PC-9 (cell line): ENCODE data around the gene FBXO45. TPM values are rescaled to one million over a fixed set of nuclear protein-coding genes. Genes with fewer than 3 reads are reported as not detected.

Source experiments
- BruUV-seq: library from RNA; stranded (reverse); fragments of 400-500 nt; replicated peaks from 2 replicates; lab custom pipeline; 2021; lab: Mats Ljungman, UMichigan
- CTCF ChIA-PET: fragments of 300-600 bp; sonication (Branson Sonifier 250); formaldehyde crosslinking; loops from one replicate; lab custom pipeline; 2022; ENCODE audit warnings: antibody characterized with exemption; lab: Charles Lee
- POLR2A ChIA-PET: fragments of 300-600 bp; sonication (Branson Sonifier 250); formaldehyde crosslinking; loops from one replicate; lab custom pipeline; 2022; ENCODE audit warnings: antibody characterized with exemption; ENCODE audit not compliant: unreplicated experiment; lab: Charles Lee
- DNase-seq, 2 experiments: peaks; one replicate each; pipeline versions ENCODE4 v3.0.0 to v3.0.0-alpha.2; 2015 to 2022; ENCODE audit warnings: mixed read lengths in 1 of 2
- H2AFZ ChIP-seq: fragments of 200-600 bp; sonication (generic); 2 replicates; pipeline ENCODE4 v1.8.1; 2017; ENCODE audit warnings: antibody characterized with exemption
- H3F3A ChIP-seq: fragments of 200-600 bp; sonication (generic); 2 replicates; pipeline ENCODE4 v1.8.1; 2017; ENCODE audit warnings: antibody characterized with exemption, mild to moderate bottlenecking, low read depth; ENCODE audit not compliant: insufficient read depth
- H3K27ac ChIP-seq: fragments of 200-600 bp; sonication (generic); 2 replicates; pipeline ENCODE4 v1.6.1; 2016; ENCODE audit warnings: mixed run types
- H3K27me3 ChIP-seq: fragments of 200-600 bp; sonication (generic); 2 replicates; pipeline ENCODE4 v1.6.1; 2016; ENCODE audit warnings: low read depth, mixed run types; ENCODE audit not compliant: insufficient read depth
- H3K36me3 ChIP-seq: fragments of 200-600 bp; sonication (generic); 2 replicates; pipeline ENCODE4 v1.6.1; 2016; ENCODE audit warnings: low read depth, mixed run types
- H3K4me1 ChIP-seq: fragments of 200-600 bp; sonication (generic); replicated peaks from 2 replicates; pipeline ENCODE4 v1.6.1; 2016; ENCODE audit warnings: mixed run types; ENCODE audit not compliant: insufficient read depth
- H3K4me2 ChIP-seq: fragments of 200-600 bp; sonication (generic); 2 replicates; pipeline ENCODE4 v1.6.1; 2017; ENCODE audit warnings: mixed run types
- H3K4me3 ChIP-seq: fragments of 200-600 bp; sonication (generic); 2 replicates; pipeline ENCODE4 v1.6.1; 2016; ENCODE audit warnings: mixed run types
- H3K79me2 ChIP-seq: fragments of 200-600 bp; sonication (generic); 2 replicates; pipeline ENCODE4 v1.6.1; 2017; ENCODE audit warnings: low read depth, mixed run types
- H3K9me2 ChIP-seq: fragments of 200-600 bp; sonication (generic); 2 replicates; pipeline ENCODE4 v1.8.1; 2017; ENCODE audit warnings: mild to moderate bottlenecking; ENCODE audit not compliant: insufficient read depth
- H3K9me3 ChIP-seq: fragments of 200-600 bp; sonication (generic); 2 replicates; pipeline ENCODE4 v1.8.1; 2016; ENCODE audit warnings: low read depth; ENCODE audit not compliant: insufficient read depth
- H4K20me1 ChIP-seq: fragments of 200-600 bp; sonication (generic); 2 replicates; pipeline ENCODE4 v1.8.1; 2017; ENCODE audit not compliant: insufficient read depth
- EZH2 ChIP-seq: fragments of 200-600 bp; sonication (generic); IDR thresholded peaks from 2 replicates; pipeline ENCODE4 v1.8.0; 2017; ENCODE audit warnings: antibody characterized with exemption, low read depth
- intact Hi-C: fragments of 100-400 bp; cut with micrococcal nuclease; formaldehyde crosslinking; loops from one replicate; pipeline ENCODE4 v1.10.0; 2022; ENCODE audit not compliant: unreplicated experiment
- total RNA-seq: library from RNA; stranded (reverse); gene quantifications from 2 replicates; pipeline ENCODE4 v1.2.3, GENCODE V29; 2021
- TF ChIP-seq, protein P1 (sequence below): fragments of 200-600 bp; sonication (generic); conservative IDR thresholded peaks from 2 replicates; pipeline ENCODE4 v1.6.1; 2017; ENCODE audit warnings: mixed run types, antibody characterized with exemption, mild to moderate bottlenecking, moderate library complexity

Gene FBXO45
- total RNA-seq, 1 experiment from 2014 or later = 21.3 TPM

DNA sequence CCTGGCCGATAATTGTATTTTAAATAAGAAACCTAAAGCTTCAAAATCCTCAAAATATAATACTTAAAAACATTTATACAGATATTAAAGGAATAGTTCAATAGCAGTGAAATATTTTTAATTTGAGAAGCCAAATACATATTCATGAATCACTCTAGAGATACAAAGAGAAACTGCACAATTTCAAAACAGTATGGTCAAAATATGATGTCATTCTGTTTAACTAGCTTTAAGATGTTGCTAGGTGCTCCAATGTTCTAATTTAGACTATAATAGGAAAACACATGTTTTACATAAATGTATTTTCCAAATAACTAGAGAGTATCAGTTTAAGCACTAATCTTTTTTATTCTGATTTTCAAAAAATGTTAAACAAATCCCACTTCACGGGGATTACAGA lies 60.8 kb downstream of the FBXO45 start:
- H3K79me2 ChIP-seq = no peaks in the 10 kb centered on the region
- intact Hi-C loops = no loop called here
- no peaks in the 10 kb centered on the region for H4K20me1 ChIP-seq
- no peaks in the 10 kb centered on the region for H3K9me2 ChIP-seq
- peaks cover 15% of the 10 kb centered on the region for H3K4me1 ChIP-seq
- ChIA-PET CTCF (interaction anchor here (1.2 kb wide), 1 partner anchor 19 kb away, joined by 3 read pairs; no protein-coding TSS in a partner anchor), POLR2A (no interaction called here)
- no peak overlapping the region for H3K4me2 ChIP-seq
- H3K4me3 ChIP-seq = no peak overlapping the region
- H3K36me3 ChIP-seq = no peaks in the 10 kb centered on the region
- no peak overlapping the region for H2AFZ ChIP-seq
- no peak overlapping the region for H3K27ac ChIP-seq
- H3K9me3 ChIP-seq = no peaks in the 10 kb centered on the region
- H3F3A ChIP-seq = peaks cover 29% of the 10 kb centered on the region
- no peak for DNase-seq
- no TSS peak for BruUV-seq
- no peaks in the 10 kb centered on the region for H3K27me3 ChIP-seq
- TF ChIP-seq, protein P1, sequence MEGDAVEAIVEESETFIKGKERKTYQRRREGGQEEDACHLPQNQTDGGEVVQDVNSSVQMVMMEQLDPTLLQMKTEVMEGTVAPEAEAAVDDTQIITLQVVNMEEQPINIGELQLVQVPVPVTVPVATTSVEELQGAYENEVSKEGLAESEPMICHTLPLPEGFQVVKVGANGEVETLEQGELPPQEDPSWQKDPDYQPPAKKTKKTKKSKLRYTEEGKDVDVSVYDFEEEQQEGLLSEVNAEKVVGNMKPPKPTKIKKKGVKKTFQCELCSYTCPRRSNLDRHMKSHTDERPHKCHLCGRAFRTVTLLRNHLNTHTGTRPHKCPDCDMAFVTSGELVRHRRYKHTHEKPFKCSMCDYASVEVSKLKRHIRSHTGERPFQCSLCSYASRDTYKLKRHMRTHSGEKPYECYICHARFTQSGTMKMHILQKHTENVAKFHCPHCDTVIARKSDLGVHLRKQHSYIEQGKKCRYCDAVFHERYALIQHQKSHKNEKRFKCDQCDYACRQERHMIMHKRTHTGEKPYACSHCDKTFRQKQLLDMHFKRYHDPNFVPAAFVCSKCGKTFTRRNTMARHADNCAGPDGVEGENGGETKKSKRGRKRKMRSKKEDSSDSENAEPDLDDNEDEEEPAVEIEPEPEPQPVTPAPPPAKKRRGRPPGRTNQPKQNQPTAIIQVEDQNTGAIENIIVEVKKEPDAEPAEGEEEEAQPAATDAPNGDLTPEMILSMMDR = no peak
- no peak for TF ChIP-seq EZH2

DNA sequence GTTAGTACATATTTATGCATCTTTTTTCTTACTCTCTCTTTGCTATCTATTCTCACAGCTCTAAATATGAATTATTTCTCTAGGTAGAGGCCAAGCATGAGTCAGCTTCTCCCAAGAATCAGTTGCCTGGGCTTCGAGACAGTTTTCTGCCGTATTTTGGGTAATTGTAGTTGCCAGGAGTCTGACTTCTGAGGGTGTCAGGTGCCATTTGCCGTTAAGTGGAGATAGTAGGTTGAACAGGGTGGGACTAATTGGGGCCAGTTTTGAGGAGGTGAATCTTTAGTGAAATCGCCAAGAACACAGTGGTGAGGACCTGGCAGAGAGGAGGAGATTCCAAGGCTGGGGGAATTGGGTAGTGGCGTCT lies 63.2 kb downstream of the FBXO45 start:
- peak overlapping the region; percentile 66 for H3K27ac ChIP-seq
- H3K4me1 ChIP-seq = peaks cover 15% of the 10 kb centered on the region
- TF ChIP-seq EZH2 = no peak
- TF ChIP-seq, protein P1 = no peak
- H3K27me3 ChIP-seq = no peaks in the 10 kb centered on the region
- H3K4me3 ChIP-seq = peak overlapping the region; percentile 66
- no peaks in the 10 kb centered on the region for H4K20me1 ChIP-seq
- BruUV-seq = TSS peak; percentile 89
- H3K9me2 ChIP-seq = no peaks in the 10 kb centered on the region
- H3K79me2 ChIP-seq = no peaks in the 10 kb centered on the region
- no peak for DNase-seq
- CTCF ChIA-PET = interaction anchor here (0.8 to 1.4 kb wide), 4 partner anchors 19 to 108 kb away, joined by 3 to 4 read pairs (median 3); no protein-coding TSS in a partner anchor
- H3K9me3 ChIP-seq = no peaks in the 10 kb centered on the region
- H2AFZ ChIP-seq = peak overlapping the region; percentile 97
- no peaks in the 10 kb centered on the region for H3K36me3 ChIP-seq
- POLR2A ChIA-PET = interaction anchor here (0.6 to 0.7 kb wide), 7 partner anchors 19 to 852 kb away, joined by 3 to 7 read pairs (median 4); partner anchors contain the start of genes FBXO45 and WDR53
- H3K4me2 ChIP-seq = peak overlapping the region; percentile 99
- peaks cover 29% of the 10 kb centered on the region for H3F3A ChIP-seq
- intact Hi-C loops = no loop called here

DNA sequence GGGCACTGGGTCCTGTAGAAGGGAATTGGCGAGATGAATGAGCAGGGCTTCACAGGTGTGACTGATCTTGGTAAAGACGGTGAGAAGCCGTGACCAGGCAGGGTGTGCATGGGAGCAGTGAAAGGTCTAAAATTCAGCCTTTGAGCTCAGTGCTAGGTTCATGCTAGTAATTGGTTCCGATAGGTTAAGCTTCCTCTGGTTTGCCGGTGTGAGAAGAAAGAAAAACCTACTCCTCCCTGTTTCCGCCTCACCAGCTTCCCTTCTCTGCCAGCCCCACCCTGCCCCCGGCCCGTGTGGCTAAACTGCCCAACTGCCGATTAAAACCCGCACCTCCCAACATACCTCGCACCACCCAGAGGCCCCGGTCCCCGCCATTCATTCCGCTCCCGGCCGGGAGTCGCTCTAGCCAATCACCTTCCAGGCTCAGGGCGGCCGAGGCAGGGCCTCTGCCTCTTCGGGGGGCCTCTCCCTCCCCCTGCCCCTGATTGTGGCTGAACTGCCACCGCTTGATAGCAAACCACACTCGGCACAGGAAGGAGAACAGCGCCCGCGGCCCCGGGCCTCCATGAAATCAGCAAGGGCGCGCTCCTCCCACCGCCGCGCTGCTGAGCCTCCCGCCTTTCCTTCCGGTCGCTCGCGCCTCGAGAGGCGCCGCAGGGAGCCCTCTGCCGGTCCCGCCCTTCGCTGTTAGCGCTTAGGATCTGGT lies 63.7 kb downstream of the FBXO45 start:
- intact Hi-C loops = no loop called here
- Histone ChIP-seq H3K27me3 (no peaks in the 10 kb centered on the region), H3K9me3 (no peaks in the 10 kb centered on the region), H3K4me2 (peak overlapping the region; percentile 99), H3K4me3 (peak overlapping the region; percentile 66), H3K4me1 (peaks cover 15% of the 10 kb centered on the region), H3K9me2 (no peaks in the 10 kb centered on the region), H3K36me3 (no peaks in the 10 kb centered on the region), H3F3A (peaks cover 24% of the 10 kb centered on the region), H3K79me2 (no peaks in the 10 kb centered on the region), H4K20me1 (no peaks in the 10 kb centered on the region), H2AFZ (peak overlapping the region; percentile 97), H3K27ac (peak overlapping the region; percentile 66)
- ChIA-PET CTCF (interaction anchor here (0.5 to 1.4 kb wide), 5 partner anchors 19 to 108 kb away, joined by 3 to 4 read pairs (median 3); no protein-coding TSS in a partner anchor), POLR2A (interaction anchor here (0.5 to 0.7 kb wide), 10 partner anchors 19 to 1097 kb away, joined by 3 to 7 read pairs (median 4); partner anchors contain the start of genes FBXO45 and WDR53)
- BruUV-seq = no TSS peak
- no peak for TF ChIP-seq EZH2
- TF ChIP-seq, protein P1 = peak; percentile 47
- peak; percentile 75 to 90 for DNase-seq
